IMR-90 (cell line): ENCODE data around the gene IRF5.

Experiments
- MAFK ChIP-seq: IDR thresholded peaks from 2 replicates; pipeline ENCODE4 v1.6.1; 2012; ENCODE audit warnings: low read depth, low read length, improper control_type of control experiment
- RAD21 ChIP-seq: IDR thresholded peaks from 2 replicates; pipeline ENCODE4 v1.6.1; 2012; ENCODE audit warnings: low read length, improper control_type of control experiment
- TF ChIP-seq, protein P1 (sequence below): conservative IDR thresholded peaks from 2 replicates; pipeline ENCODE4 v1.5.1; 2012; ENCODE audit warnings: mild to moderate bottlenecking, low read depth, low read length, improper control_type of control experiment

DNA sequence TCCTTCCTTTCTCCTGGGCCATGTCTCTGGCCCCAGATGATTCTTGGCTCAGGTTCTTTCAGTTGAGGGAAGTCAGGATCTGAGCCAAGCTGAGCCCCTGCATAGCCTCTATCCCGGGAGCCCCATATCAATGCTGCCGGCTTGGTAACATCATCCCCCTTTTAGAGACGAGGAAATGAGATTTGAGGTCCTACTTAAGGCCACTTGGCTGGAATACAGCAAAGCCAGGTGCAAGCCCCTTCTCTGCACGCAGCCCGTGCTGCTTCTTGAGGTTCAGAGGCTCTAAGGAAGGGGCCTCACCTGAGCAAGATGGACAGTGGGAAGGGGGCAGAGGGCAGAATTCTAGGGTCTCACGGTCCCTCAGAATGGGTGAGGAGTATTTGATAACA lies 2.4 kb upstream of the IRF5 start:
- TF ChIP-seq, protein P1, sequence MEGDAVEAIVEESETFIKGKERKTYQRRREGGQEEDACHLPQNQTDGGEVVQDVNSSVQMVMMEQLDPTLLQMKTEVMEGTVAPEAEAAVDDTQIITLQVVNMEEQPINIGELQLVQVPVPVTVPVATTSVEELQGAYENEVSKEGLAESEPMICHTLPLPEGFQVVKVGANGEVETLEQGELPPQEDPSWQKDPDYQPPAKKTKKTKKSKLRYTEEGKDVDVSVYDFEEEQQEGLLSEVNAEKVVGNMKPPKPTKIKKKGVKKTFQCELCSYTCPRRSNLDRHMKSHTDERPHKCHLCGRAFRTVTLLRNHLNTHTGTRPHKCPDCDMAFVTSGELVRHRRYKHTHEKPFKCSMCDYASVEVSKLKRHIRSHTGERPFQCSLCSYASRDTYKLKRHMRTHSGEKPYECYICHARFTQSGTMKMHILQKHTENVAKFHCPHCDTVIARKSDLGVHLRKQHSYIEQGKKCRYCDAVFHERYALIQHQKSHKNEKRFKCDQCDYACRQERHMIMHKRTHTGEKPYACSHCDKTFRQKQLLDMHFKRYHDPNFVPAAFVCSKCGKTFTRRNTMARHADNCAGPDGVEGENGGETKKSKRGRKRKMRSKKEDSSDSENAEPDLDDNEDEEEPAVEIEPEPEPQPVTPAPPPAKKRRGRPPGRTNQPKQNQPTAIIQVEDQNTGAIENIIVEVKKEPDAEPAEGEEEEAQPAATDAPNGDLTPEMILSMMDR = no peak
- TF ChIP-seq RAD21 (no peak), MAFK (no peak)
